Skin of body (tissue), 2 donors: ENCODE measurements around the gene CD300H. TPM values are rescaled to one million over a fixed set of nuclear protein-coding genes. Genes with fewer than 3 reads are reported as not detected.
"Not testable (repeated sequence)": the region's sequence is repeated elsewhere in the genome, so short reads cannot be mapped to it uniquely, and the experiment has no call there.

Experiments used
- DNase-seq: peaks from one replicate; lab custom pipeline; 2025; lab: John Stamatoyannopoulos, UW
- total RNA-seq: library from RNA; depleted of rRNA; stranded (reverse); fragments of >200 nt; gene quantifications from one replicate; pipeline ENCODE4 v1.2.3, GENCODE V29; 2014

Gene CD300H
- total RNA-seq, 1 donor from 2014 or later, result 0.79 TPM

DNA sequence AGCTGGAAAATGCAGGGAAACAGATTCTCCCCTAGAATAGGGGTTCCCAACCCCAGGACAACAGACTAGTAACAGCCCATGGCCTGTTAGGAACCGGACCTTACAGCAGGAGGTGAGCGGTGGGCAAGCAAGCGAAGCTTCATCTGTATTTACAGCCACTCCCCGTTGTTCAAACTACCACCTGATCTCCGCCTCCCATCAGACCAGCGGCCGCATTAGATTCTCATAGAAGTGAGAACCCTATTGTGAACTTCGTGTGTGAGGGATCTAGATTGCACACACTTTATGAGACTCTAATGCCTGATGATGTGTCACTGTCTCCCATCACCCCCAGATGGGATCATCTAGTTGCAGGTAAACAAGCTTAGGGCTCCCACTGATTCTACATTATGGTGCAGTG lies 39.6 kb downstream of the CD300H start:
- DNase-seq, result no peak

DNA sequence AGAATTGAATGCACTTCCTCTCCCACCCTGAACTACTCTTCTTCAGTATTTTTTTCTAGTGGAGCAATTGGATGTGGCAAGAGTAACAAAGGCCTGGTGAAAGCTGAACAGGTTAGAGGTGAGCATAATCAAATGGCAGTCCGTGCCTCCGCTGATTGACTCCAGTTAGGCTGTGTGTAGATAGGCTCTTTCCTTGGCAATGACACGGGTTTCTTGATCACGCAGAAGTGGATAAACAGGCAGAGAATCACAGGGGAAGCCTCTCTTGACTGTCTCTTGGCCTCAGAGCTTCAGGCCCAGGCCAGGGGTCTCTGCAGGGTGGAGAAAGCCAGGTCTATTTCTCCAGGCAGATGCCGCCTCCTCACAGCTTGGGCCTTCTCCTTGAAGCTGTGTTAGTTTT lies 40.2 kb downstream of the CD300H start:
- DNase-seq, result no peak

DNA sequence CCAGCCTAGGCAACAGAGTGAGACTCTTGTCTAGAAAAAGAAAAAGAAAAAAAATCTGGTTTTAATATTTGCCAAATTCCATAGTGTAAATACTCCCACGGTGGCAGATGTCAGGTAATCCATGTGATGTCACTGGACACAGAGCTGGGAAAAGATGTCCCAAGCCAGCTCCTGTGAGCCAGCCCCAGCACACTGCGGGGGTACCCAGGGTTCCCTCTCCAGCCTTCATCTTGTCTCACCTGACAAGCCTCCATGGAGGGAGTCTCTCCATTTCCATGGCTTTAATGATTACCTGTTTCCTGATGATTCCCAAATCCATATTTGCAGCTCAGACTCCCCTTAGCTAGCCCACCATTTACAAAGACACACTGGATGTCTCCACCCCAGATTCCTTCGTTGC lies 40.6 kb downstream of the CD300H start:
- no peak for DNase-seq

DNA sequence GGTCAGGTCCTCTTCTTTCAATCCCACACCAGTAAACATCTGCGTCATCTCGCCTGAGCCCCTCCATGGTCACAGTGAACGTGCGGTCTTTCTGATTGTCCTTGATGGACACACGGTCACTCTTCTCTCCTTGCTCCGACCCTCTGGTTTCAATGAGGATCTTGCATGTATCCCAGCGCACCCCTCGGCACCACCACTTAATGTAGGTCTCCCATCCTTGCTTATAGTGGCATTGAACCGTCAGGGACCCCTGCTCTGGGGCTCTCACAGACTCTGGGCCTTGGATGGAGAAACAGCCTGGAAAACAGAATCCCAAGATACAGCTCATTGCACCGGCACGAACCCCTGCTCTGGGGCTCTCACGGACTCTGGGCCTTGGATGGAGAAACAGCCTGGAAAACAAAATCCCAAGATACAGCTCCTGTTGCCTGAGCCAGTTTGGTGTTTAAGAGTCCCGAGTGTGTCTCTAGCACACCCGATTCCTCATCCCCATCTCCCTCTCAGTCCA lies 41.5 kb downstream of the CD300H start:
- DNase-seq, result no peak

DNA sequence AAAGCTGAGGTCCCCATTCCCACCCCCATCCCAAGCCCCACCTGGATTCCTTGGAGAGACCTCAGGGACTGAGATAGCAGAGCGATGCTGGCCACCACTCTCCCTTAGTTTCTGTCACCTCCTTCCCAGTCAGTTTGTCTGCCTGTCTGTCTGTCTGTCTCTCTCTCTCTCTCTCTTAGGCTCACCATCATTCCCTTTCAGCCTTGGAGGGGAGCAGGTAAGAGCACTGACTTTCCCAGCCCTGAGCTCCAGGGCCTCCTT lies 41.9 kb downstream of the CD300H start:
- DNase-seq, result no peak

DNA sequence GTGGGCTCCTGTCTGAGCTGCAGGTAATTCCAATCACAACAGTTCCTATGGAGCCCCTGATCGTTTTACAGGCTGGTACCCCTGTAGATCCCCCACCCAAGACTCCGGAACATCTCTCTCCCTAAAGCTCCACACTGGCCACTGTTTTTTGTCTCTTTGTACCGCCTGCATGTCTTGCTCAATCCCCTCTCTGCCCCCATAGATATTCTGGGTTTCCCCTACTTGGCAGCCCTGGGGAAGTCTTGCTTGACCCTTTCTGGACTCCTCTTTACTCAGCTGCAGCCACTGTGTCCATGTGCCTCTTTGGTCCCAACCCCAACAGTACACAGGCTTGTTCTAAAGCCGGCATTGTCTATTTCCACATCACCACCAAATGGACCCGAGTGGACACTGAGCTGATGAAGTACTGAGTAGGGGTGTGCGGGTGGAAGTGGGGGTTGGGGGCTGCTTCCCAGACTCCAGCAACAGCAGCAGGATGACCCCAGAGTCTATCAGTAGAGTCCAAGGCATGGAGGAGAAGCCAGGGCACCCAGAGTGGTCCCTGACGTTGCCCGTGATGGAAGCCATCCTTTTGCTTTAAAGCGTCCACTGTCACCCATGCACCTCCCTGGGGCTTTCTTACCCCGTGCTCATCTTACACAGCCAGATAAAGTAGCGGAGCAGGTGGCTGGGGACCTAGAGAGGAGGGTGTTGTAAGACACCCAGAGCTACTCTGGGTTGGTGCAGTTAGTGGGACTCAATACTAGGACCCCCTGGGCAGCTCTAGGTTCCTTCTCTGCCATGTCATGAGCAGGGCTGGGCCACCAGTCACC lies 42.5 kb downstream of the CD300H start:
- DNase-seq, result no peak

DNA sequence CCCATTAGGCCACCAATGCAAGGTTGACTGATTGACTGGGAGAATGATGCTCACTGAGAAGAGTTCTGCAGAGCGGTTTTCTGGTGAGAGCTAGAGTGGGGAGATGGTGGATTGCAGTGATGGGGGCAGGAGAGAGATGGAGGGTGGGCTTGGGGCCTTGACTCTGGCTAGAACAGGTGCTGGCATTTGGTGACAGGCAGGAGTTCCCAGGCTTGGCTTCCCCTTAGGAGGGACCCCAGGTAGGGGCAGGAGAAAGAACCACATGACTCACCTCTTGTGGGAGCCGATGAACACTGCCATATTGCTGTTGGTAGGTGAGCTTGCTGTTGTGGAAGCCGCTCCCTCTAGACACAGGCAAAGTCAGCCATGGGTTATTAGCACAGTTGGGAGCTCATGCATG lies 44.0 kb downstream of the CD300H start:
- DNase-seq, result no peak

DNA sequence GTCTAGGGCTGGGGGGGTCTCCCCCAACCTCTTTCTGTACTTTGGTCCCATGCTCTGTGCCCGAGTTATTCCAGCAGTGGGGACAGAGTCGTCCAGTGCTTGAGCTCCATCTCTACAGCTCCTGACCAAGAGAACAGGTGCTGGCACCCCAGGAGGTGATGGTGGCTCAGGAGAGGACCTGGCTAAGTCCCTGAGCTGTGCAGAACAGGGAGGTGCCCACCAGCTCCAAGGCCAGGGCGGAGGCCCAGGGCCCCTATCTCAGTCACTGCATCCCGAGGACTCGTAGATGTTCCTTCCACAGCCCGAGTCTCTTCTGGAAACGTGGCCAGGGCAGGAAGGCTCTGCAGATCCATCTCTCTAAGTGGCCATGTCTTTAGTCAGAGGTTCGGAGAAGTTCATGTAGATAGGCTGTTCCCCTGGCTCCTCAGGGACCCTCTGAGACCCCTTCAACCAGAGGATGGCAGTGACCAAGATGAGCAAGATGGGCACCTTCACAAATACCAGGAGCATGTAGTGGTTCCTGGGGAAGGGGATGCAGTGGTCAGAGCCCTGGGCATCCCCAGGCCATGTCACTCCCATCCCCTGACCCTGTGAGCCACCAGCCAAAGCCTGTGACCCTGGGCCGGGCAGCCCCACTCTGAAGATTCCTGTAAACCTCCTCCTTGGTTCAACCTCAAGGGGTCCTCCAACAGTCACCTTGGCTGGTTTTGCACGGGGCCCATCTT lies 44.8 kb downstream of the CD300H start:
- no peak for DNase-seq

DNA sequence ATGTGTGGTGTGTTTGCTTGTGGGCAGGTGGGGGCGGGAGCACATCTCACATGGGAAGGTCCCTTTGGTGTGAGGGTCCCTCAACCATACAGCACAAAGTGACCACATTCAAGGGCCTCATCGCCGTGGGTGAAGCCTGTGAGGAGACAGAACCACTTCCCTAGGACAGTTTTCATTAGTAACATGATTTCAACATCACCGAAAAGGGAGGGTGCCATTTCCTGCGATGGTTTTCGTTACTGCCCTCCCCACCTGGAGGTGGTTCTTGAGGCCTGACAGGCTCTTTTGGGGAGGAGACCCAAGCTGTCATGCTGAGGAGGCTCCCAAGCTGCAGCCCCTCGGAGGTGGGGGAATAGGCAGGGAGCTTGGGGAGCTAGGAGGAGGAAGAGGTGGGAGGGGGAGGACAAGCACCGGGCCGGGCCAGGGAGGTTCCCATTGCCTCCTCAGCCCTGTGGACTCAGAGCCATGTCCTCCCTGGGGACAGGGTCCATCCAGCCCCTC lies 45.6 kb downstream of the CD300H start:
- no peak for DNase-seq

DNA sequence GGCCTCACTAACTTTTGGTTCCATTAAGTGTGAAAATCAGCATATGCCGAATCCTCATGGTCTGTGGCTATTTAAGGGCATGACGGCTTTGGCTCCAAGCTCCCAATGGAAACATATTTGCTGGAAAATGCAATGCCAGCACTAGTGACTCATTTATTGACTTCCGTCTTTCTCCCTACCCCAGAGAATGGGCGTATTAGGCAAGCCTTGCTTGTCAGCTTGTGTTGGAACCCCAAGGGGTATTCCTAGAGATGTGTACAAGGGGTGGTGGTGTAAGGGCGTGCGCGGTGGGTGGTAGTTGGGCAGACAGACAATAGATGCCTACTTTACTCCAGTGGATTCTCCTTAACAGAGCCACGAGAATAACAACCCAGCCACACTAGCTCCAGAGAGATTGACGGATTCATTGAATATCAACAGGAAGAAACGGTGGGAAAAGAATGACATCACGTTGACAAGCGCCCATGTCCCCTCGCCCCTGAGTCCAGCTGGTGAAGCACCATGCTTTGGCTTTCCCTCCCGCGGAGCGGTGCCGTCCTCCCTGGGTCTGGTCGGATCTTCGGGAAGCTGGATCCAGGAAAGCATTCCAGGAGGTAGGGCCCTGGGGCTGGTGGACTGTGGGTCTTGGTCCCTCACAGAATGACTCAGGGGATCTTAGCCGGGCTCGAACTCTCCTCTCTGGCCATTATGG lies 46.4 kb downstream of the CD300H start:
- DNase-seq, result no peak

DNA sequence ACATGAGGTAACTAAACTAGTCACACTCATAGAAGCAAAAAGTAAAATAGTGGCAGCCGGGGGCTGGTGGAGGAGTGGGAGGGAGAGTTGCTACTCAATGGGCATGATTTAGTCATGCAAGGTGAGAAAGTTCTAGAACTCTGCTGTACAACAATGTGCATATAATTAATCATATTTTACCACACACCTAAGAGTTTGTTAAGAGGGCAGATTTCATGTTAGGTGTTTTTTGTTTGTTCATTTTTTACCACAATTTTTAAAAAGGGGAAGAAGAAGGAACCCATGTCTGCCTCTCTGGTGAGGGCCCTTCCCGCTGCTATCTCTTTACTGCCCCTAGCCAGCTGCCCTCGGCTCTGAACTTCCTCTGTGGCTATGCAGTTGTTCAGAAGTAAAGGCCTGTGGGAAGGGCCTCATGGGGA lies 47.3 kb downstream of the CD300H start:
- DNase-seq, result no peak

DNA sequence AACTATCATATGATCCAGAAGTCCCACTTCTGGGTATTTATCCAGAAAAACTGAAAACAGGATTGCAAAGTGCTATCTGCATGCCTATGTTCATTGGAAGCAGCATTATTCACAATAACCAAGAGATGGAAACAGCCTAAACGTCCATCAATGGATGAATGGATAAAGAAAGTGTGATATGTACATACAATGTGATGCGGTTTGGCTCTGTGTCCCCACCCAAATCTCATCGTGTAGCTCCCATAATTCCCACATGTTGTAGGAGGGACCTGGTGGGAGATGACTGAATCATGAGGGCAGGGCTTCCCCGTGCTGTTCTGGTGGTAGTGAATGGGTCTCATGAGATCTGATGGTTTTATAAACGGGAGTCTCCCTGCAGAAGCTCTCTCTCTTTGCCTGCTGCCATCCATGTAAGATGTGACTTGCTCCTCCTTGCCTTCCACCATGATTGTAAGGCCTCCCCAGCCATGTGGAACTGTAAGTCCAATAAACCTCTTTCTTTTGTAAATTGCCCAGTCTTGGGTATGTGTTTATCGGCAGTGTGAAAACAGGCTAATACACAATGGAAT lies 48.8 kb downstream of the CD300H start:
- DNase-seq, result not testable (repeated sequence)

DNA sequence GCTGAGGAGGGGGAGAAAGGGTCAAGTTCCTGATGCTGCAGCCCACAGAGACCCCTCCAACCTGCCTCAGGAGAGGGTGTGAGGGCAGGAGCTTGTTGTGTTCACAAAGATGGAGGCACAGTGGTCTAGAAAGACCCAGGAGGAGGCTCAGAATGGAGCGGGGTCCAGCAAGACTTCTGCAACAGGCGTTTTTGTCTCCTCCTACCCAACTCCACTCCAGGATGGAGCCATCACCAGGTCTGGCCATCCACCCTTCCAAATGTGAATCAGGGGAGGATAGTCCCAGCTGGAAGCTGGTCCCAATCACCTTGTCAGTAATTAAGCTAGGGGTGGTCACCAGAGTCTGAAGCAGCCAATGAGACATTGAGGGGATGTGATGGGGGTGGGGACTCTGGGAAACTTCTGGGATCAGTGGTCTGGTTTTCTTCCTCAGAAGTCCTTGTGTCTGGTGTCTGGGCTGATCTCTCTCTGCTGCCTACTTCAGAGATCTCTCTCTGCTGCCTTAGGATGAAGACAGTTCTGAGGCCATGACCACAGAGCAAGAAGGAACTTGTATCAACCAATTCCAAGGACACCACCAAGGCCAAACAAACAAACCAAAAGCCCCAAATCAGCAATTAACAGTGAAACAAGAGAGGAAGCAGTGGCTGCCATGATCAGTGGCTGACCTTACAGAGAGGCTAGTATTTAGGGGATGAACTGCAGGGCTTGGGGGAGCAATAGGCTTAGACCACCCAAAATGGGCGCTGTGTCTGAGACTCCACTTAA lies 50.6 kb downstream of the CD300H start:
- DNase-seq, result no peak

DNA sequence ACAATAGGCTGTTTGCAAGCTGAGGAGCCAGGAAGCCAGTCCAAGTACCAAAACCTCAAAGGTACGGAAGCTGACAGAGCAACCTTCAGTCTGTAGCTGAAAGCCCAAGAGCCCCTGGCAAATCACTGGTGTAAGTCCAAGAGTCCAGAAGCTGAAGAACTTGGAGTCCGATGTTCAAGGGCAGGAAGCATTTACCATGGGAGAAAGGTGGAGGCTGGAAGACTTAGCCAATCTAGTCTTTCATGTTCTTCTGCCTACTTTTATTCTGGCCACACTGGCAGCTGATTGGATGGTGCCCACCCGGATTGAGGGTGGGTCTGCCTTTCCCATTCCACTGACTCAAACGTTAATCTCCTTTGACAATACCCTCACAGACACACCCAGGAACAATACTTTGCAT lies 51.4 kb downstream of the CD300H start:
- DNase-seq, result no peak

DNA sequence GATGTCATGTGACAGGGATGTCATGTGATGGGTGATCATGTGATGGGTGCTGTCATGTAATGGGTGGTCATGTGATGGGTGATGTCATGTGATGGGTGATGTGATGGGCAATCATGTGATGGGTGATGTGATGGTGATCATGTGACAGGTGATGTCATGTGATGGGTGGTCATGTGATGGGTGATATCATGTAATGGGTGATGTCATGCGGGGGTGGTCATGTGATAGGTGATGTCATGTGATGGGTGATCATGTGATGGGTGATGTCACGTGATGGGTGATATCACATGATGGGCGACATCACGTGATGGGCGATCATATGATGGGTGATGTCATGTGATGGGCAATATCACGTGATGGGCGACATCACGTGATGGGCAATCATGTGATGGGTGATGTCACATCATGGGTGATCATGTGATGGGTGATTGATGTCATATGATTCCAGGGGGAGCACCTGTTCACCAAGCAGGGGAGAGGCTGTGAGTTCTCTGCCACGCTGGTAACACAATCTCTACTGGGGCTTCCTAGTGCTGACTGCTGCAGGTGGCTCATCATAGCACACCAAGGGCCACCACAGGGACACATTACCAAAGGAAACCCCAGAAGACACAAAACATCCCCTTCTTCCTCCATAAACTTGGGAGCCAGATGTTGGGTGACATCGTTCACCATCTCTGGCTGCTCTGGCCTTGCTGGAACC lies 52.5 kb downstream of the CD300H start:
- peak; percentile 68 for DNase-seq

DNA sequence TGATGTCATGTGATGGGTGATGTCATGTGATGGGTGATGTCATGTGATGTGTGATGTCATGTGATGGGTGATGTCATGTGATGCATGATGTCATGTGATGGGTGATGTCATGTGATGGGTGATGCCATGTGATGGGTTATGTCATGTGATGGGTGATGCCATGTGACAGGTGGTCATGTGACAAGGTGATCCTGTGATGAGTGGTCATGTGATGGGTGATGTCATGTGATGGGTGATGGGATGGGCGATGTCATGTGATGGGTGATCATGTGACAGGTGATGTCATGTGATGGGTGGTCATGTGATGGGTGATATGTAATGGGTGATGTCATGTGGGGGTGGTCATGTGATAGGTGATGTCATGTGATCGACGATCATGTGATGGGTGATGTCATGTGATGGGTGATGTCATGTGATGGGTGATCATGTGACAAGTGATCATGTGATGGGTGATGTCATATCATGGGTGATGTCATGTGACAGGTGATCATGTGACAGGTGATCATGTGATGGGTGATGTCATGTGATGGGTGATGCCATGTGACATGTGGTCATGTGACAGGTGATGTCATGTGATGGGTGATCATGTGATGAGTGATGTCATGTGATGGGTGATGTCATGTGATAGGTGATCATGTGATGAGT lies 53.2 kb downstream of the CD300H start:
- peak; percentile 80 for DNase-seq

DNA sequence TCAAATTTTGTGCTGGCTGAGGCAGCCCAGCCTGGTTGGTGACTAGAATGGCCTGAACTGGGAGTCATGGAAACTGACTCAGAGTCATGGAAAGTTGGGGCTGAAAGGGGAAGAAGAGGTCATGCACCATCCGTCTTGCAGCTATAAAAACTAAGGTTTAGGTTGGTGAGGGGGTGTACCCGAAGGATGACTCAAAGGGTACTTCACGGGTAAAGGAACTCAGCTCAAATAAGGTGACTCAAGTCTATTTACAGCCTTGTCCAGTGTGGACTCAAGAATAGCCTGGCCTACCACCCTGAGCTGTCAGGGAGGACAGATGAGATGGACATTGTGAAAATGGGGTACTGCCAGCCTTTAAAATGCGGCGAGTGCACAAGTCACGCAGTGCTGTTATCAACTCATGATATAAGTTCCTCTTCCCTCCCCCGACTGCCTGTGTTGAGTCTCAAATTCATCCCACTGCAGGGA lies 54.7 kb downstream of the CD300H start:
- DNase-seq, result no peak

DNA sequence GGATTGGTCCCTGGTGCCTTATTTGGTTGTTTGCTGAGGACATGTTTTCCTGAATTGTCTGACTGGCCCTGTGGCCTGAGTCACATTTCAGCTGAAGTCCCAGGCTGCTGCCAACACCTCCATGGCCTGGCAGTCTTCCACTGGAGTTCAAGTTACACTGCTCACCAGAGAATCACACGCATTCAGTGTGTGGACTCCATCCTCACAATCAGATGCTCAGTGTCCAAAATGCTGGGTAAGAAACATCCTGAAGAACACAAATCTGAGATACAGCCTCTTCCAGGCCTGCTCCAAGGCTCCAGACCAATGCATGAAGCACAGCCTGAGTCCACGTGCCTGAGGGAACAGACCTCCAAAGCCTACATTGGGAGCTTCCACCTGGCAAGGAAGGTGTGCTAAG lies 55.3 kb downstream of the CD300H start:
- no peak for DNase-seq
